GM23338 (cell line): ENCODE data around the gene SPTB. TPM values are rescaled to one million over a fixed set of nuclear protein-coding genes. Genes with fewer than 3 reads are reported as not detected.
A peak's percentile ranks its signal among the peaks of the same experiment; 100 is the strongest.

ENCODE experiments used
- ATAC-seq: fragments of 200-7000 bp; cut with Tn5 transposase; 3 replicates; pipeline ENCODE4 v1.9.1; 2020
- DNase-seq: peaks from one replicate; pipeline ENCODE4 v3.0.0-alpha.2; 2015; ENCODE audit warnings: low spot score
- H2AFZ ChIP-seq: fragments of 200-600 bp; sonication (generic); 2 replicates; pipeline ENCODE4 v1.8.0; 2016; ENCODE audit warnings: antibody characterized with exemption, mild to moderate bottlenecking, moderate library complexity
- H3F3A ChIP-seq: fragments of 200-600 bp; sonication (generic); replicated peaks from 2 replicates; pipeline ENCODE4 v1.8.0; 2017; ENCODE audit warnings: antibody characterized with exemption, mixed run types, low read depth
- H3K27ac ChIP-seq: fragments of 200-600 bp; sonication (generic); 2 replicates; pipeline ENCODE4 v1.6.1; 2016; ENCODE audit warnings: low read depth
- H3K27me3 ChIP-seq: fragments of 200-600 bp; sonication (generic); 2 replicates; pipeline ENCODE4 v1.8.0; 2016; ENCODE audit warnings: mild to moderate bottlenecking, mixed run types, moderate library complexity; ENCODE audit not compliant: insufficient read depth
- H3K36me3 ChIP-seq: fragments of 200-600 bp; sonication (generic); 2 replicates; pipeline ENCODE4 v1.8.0; 2016; ENCODE audit warnings: mild to moderate bottlenecking; ENCODE audit not compliant: insufficient read depth
- H3K4me1 ChIP-seq: fragments of 200-600 bp; sonication (generic); 2 replicates; pipeline ENCODE4 v1.8.0; 2016; ENCODE audit warnings: mild to moderate bottlenecking, moderate library complexity; ENCODE audit not compliant: insufficient read depth
- H3K4me2 ChIP-seq: fragments of 200-600 bp; sonication (generic); 2 replicates; pipeline ENCODE4 v1.7.1; 2017; ENCODE audit warnings: mixed run types
- H3K4me3 ChIP-seq: fragments of 200-600 bp; sonication (generic); 2 replicates; pipeline ENCODE4 v1.6.1; 2016; ENCODE audit warnings: mixed run types
- H3K79me2 ChIP-seq: fragments of 200-600 bp; sonication (generic); replicated peaks from 2 replicates; pipeline ENCODE4 v1.8.0; 2017; ENCODE audit warnings: mild to moderate bottlenecking; ENCODE audit not compliant: insufficient read depth
- H3K9me2 ChIP-seq: fragments of 200-600 bp; sonication (generic); 2 replicates; pipeline ENCODE4 v1.8.0; 2017; ENCODE audit not compliant: insufficient read depth
- H4K20me1 ChIP-seq: fragments of 200-600 bp; sonication (generic); replicated peaks from 2 replicates; pipeline ENCODE4 v1.8.0; 2017; ENCODE audit warnings: mild to moderate bottlenecking; ENCODE audit not compliant: insufficient read depth
- H3K27ac Mint-ChIP-seq: 2 replicates; pipeline ENCODE4 v1.8.0; 2020; ENCODE audit warnings: inconsistent platforms, mild to moderate bottlenecking, moderate library complexity, mixed read lengths
- H3K27me3 Mint-ChIP-seq: 3 replicates; pipeline ENCODE4 v1.8.0; 2022; ENCODE audit warnings: low read depth, mild to moderate bottlenecking, moderate library complexity, mixed read lengths, inconsistent platforms; ENCODE audit not compliant: insufficient read depth, poor library complexity
- H3K36me3 Mint-ChIP-seq: 3 replicates; pipeline ENCODE4 v1.8.0; 2021; ENCODE audit warnings: low read depth, mild to moderate bottlenecking, inconsistent platforms, moderate library complexity, mixed read lengths
- H3K4me1 Mint-ChIP-seq: 3 replicates; pipeline ENCODE4 v1.8.0; 2020; ENCODE audit warnings: mild to moderate bottlenecking, inconsistent platforms, mixed read lengths
- H3K4me3 Mint-ChIP-seq: 3 replicates; pipeline ENCODE4 v1.8.0; 2021; ENCODE audit warnings: moderate library complexity, mild to moderate bottlenecking, inconsistent platforms, mixed read lengths
- H3K9me3 Mint-ChIP-seq: 3 replicates; pipeline ENCODE4 v1.8.0; 2020; ENCODE audit warnings: moderate library complexity, mild to moderate bottlenecking, inconsistent platforms, mixed read lengths
- CREB1 ChIP-seq: fragments of 250-450 bp; sonication (Bioruptor Pico); IDR thresholded peaks from 2 replicates; pipeline ENCODE4 v1.5.0; 2020; ENCODE audit warnings: low read depth, mild to moderate bottlenecking, moderate library complexity
- CTCF ChIP-seq, 2 experiments: fragments of 200-600 bp in 1 of 2; sonication (generic) in 1 of 2; conservative IDR thresholded peaks; 2 replicates each; pipeline versions ENCODE4 v1.5.1 to v1.6.1; 2016 to 2017; ENCODE audit warnings: antibody characterized with exemption in 2 of 2, low read depth in 2 of 2, mild to moderate bottlenecking in 2 of 2, moderate library complexity in 1 of 2
- ETS1 ChIP-seq: IDR thresholded peaks from 2 replicates; pipeline ENCODE4 v1.6.1; 2016; ENCODE audit warnings: antibody characterized with exemption
- EZH2 ChIP-seq: fragments of 200-600 bp; sonication (generic); IDR thresholded peaks from one replicate; pipeline ENCODE4 v1.8.0; 2017; ENCODE audit warnings: antibody characterized with exemption, mild to moderate bottlenecking, low read depth; ENCODE audit not compliant: unreplicated experiment
- EZH2phosphoT487 ChIP-seq: fragments of 200-600 bp; sonication (generic); IDR thresholded peaks from one replicate; pipeline ENCODE4 v1.8.1; 2018; ENCODE audit warnings: antibody characterized with exemption; ENCODE audit not compliant: unreplicated experiment
- JUNB ChIP-seq: IDR thresholded peaks from one replicate; pipeline ENCODE4 v1.6.1; 2016; ENCODE audit warnings: antibody characterized with exemption; ENCODE audit not compliant: unreplicated experiment
- POLR2AphosphoS5 ChIP-seq: IDR thresholded peaks from 2 replicates; pipeline ENCODE4 v1.6.1; 2016; ENCODE audit warnings: antibody characterized with exemption, low read depth
- REST ChIP-seq: IDR thresholded peaks from one replicate; pipeline ENCODE4 v1.6.1; 2018; ENCODE audit warnings: antibody characterized with exemption; ENCODE audit not compliant: unreplicated experiment
- STAT1 ChIP-seq: IDR thresholded peaks from one replicate; pipeline ENCODE4 v1.6.1; 2016; ENCODE audit warnings: antibody characterized with exemption; ENCODE audit not compliant: unreplicated experiment
- ZNF114 ChIP-seq: fragments of 250-450 bp; sonication (Bioruptor Pico); IDR thresholded peaks from 2 replicates; pipeline ENCODE4 v1.5.0; 2020; ENCODE audit warnings: mild to moderate bottlenecking, moderate library complexity
- ZNF462 ChIP-seq: fragments of 250-450 bp; sonication (Bioruptor Pico); IDR thresholded peaks from 2 replicates; pipeline ENCODE4 v1.5.0; 2020; ENCODE audit warnings: mild to moderate bottlenecking, moderate library complexity
- polyA plus RNA-seq: library from polyadenylated mRNA; unstranded; fragments of >200 nt; fragmentation: Nextera tagmentation; extraction: Ambion mirVana; gene quantifications from 2 replicates; pipeline ENCODE4 v1.2.1, GENCODE V29; 2016
- total RNA-seq: library from RNA; depleted of rRNA; stranded (reverse); fragments of >200 nt; shearing (Covaris generic); gene quantifications from 2 replicates; pipeline ENCODE4 v1.2.3, GENCODE V29; 2014

SPTB gene
- total and polyA plus RNA-seq, 2 experiments from 2014 or later, result 1.1 to 1.9 TPM

- TF ChIP-seq JUNB, result no peak
- no peak for TF ChIP-seq POLR2AphosphoS5
- no peak for TF ChIP-seq CREB1 (CRISPR knock-in tag)
Measured at GRCh38 chr14:64705381-64706118, 174.2 kb downstream of the SPTB start (continued).

GRCh38 chr14:64704743-64705380 is 174.8 kb downstream of the SPTB start:
- H3K27ac Mint-ChIP-seq, result no peak overlapping the region
- peaks cover 51% of the 10 kb centered on the region for H3K79me2 ChIP-seq
- no peak overlapping the region for H2AFZ ChIP-seq

More at GRCh38 chr14:64704743-64705380, 174.8 kb downstream of the SPTB start:
- Mint-ChIP-seq H3K9me3 (no peaks in the 10 kb centered on the region), H3K36me3 (peaks cover 12% of the 10 kb centered on the region; the same call in 2 of the 3 replicates), H3K4me3 (peak overlapping the region; percentile 81), H3K4me1 (peaks cover 75% of the 10 kb centered on the region), H3K27me3 (peaks cover 18% of the 10 kb centered on the region)
- H4K20me1 ChIP-seq, result peaks cover 17% of the 10 kb centered on the region
- no peaks in the 10 kb centered on the region for H3K36me3 ChIP-seq
- peak overlapping the region; percentile 55; the same call in 1 of the 2 replicates for H3K27ac ChIP-seq
- H3K4me2 ChIP-seq, result peak overlapping the region; percentile 95
- TF ChIP-seq ZNF114 (CRISPR knock-in tag) (no peak), CTCF (conservative IDR thresholded peaks at IDR 0.05; ENCODE audit: low read depth in 2 of 2) (no peak), JUNB (no peak), EZH2phosphoT487 (no peak), ETS1 (no peak), ZNF462 (CRISPR knock-in tag) (no peak), STAT1 (no peak), EZH2 (no peak), CREB1 (CRISPR knock-in tag) (no peak), REST (no peak)
- peaks cover 62% of the 10 kb centered on the region for H3K4me1 ChIP-seq
- peaks cover 5% of the 10 kb centered on the region; the same call in 1 of the 2 replicates for H3K27me3 ChIP-seq
- peak overlapping the region; percentile 86 for H3K4me3 ChIP-seq
- ATAC-seq, result peak; percentile 5
- no peak for DNase-seq
- H3K9me2 ChIP-seq, result no peaks in the 10 kb centered on the region
- H3F3A ChIP-seq, result peaks cover 27% of the 10 kb centered on the region; the same call in 1 of the 2 replicates
